Adrenal gland (tissue), 12 donors: ENCODE results near the gene ADCYAP1. TPM values are rescaled to one million over a fixed set of nuclear protein-coding genes. Genes with fewer than 3 reads are reported as not detected.

ENCODE experiments used
- DNase-seq, 7 donors: peaks; one replicate each; pipeline ENCODE4 v3.0.0-alpha.2; 2019 to 2020
- H3K27ac ChIP-seq, 5 donors: fragments of 200-600 bp; sonication (generic) in 4 of 5; 1 replicate in 3 of 5; 2 replicates in 2 of 5; pipeline versions ENCODE4 v1.5.1 to v1.8.0; 2016 to 2020; ENCODE audit warnings: mild to moderate bottlenecking in 1 of 5
- H3K27me3 ChIP-seq: fragments of 200-600 bp; 2 replicates; pipeline ENCODE4 v1.8.0; 2021
- H3K36me3 ChIP-seq, 2 donors: fragments of 200-600 bp; replicated peaks in 1 of 2; 1 replicate in 1 of 2; 2 replicates in 1 of 2; pipeline versions ENCODE4 v1.5.1 to v1.8.0; 2018 to 2022
- H3K4me1 ChIP-seq, 2 donors: fragments of 200-600 bp; replicated peaks in 1 of 2; 1 replicate in 1 of 2; 2 replicates in 1 of 2; pipeline versions ENCODE4 v1.5.1 to v1.8.0; 2018 to 2021
- H3K4me3 ChIP-seq, 4 donors: fragments of 200-600 bp; sonication (generic) in 3 of 4; one replicate each; pipeline ENCODE4 v1.5.1; 2016 to 2018
- H3K9me3 ChIP-seq, 3 donors: fragments of 200-600 bp; sonication (generic) in 1 of 3; replicated peaks in 1 of 3; 1 replicate in 2 of 3; 2 replicates in 1 of 3; pipeline versions ENCODE4 v1.5.1 to v1.8.0; 2016 to 2021
- CTCF ChIP-seq, 6 experiments: fragments of 450-650 bp in 4 of 6; fragments of 200-600 bp in 2 of 6; sonication (generic) in 1 of 6; IDR thresholded peaks; 1 replicate in 5 of 6; 2 replicates in 1 of 6; pipeline versions ENCODE4 v1.5.1 to v1.8.0; 2016 to 2021; ENCODE audit warnings: antibody characterized with exemption in 6 of 6, mild to moderate bottlenecking in 2 of 6, moderate library complexity in 1 of 6
- POLR2A ChIP-seq, 2 donors: fragments of 450-650 bp; IDR thresholded peaks; one replicate each; pipeline ENCODE4 v1.6.1; 2017; ENCODE audit warnings: antibody characterized with exemption in 2 of 2, mild to moderate bottlenecking in 2 of 2, moderate library complexity in 1 of 2
- WGBS, 4 donors: extraction: QIAGEN DNeasy Blood & Tissue Kit in 2 of 4; methylation state at CpG; one replicate each; pipeline versions ENCODE4 v1.1.5 to v1.1.7; 2013 to 2017; 5-methylcytosine and 5-hydroxymethylcytosine counted together
- intact Hi-C, 2 donors: fragments of 100-400 bp; cut with DNase I; formaldehyde crosslinking; loops; one replicate each; pipeline versions ENCODE4 v1.14.1 to v1.15.0; 2022 to 2023
- polyA plus RNA-seq, 3 donors: library from polyadenylated mRNA; stranded (reverse); fragments of 200-250 nt in 2 of 3; fragments of 350-450 nt in 1 of 3; fragmentation: Illumina TruSeq in 1 of 3; extraction: RNeasy Lipid Tissue Mini Kit (QIAGEN cat#74804) in 1 of 3; gene quantifications; one replicate each; pipeline ENCODE4 v1.2.3, GENCODE V29; 2013 to 2014
- total RNA-seq, 9 donors: library from RNA; depleted of rRNA in 4 of 9; stranded (reverse); fragments of >200 nt in 4 of 9; fragments of 120-200 nt in 1 of 9; fragmentation: NEBNext Ultra II Directional in 1 of 9; extraction: Animal tissue kit (Norgen Biotek cat#: 25700) in 1 of 9; gene quantifications; one replicate each; pipeline versions ENCODE4 v1.1.0 to v1.2.4, GENCODE V29; 2013 to 2023
- donor health status: healthy with polysubstance abuse.
- donor health status: Bipolar disorder and iron deficiency.
- donor health status: DM: yes; HTN: yes; CAD: no.
- donor health status: DM: no; HTN: no; CAD: no.
- donor health status: DM: no; HTN: no; CAD: no.
- donor health status: DM: yes; HTN: yes; CAD: no.

The ADCYAP1 gene
- total and polyA plus RNA-seq, 12 donors = 0.06 to 0.69 (median 0.57) TPM; not detected in 5

- Histone ChIP-seq H3K36me3 (no peaks in the 10 kb centered on the region), H3K4me1 (no peaks in the 10 kb centered on the region), H3K4me3 (no peak overlapping the region), H3K9me3 (no peaks in the 10 kb centered on the region), H3K27ac (no peak overlapping the region), H3K27me3 (no peaks in the 10 kb centered on the region)
- DNase-seq = no peak
- intact Hi-C loops = no loop called here
- 12 to 23% (median 19%) methylated on average over 2 of the region's 2 CpGs for WGBS, 4 donors
- TF ChIP-seq CTCF (IDR thresholded peaks at IDR 0.05) (no peak), POLR2A (IDR thresholded peaks at IDR 0.05) (no peak)
These were observed 28.4 kb downstream of the ADCYAP1 start for GRCh38 chr18:933082-933481.

GRCh38 chr18:934518-935133 is 30.0 kb downstream of the ADCYAP1 start:
- WGBS, 4 donors = 52 to 61% (median 60%) methylated on average over 6 to 8 of the region's 8 CpGs
- H3K4me1 ChIP-seq = no peaks in the 10 kb centered on the region
- no peak for DNase-seq
- H3K27me3 ChIP-seq = no peaks in the 10 kb centered on the region
- H3K4me3 ChIP-seq = no peak overlapping the region
- no peaks in the 10 kb centered on the region for H3K9me3 ChIP-seq
- H3K27ac ChIP-seq = no peak overlapping the region
- intact Hi-C loops = no loop called here
- no peak for TF ChIP-seq CTCF (IDR thresholded peaks at IDR 0.05)
- TF ChIP-seq POLR2A (IDR thresholded peaks at IDR 0.05) = no peak
- no peaks in the 10 kb centered on the region for H3K36me3 ChIP-seq

- Histone ChIP-seq H3K4me1 (no peaks in the 10 kb centered on the region), H3K36me3 (no peaks in the 10 kb centered on the region), H3K27me3 (no peaks in the 10 kb centered on the region), H3K4me3 (no peak overlapping the region), H3K9me3 (no peaks in the 10 kb centered on the region), H3K27ac (no peak overlapping the region)
- TF ChIP-seq POLR2A (IDR thresholded peaks at IDR 0.05) (no peak), CTCF (IDR thresholded peaks at IDR 0.05) (no peak)
- 47 to 72% (median 65%) methylated on average over 4 to 6 of the region's 6 CpGs for WGBS, 4 donors
- intact Hi-C loops = no loop called here
- no peak for DNase-seq
These were observed 32.3 kb downstream of the ADCYAP1 start for GRCh38 chr18:936941-937340.

GRCh38 chr18:939166-939565 is 34.5 kb downstream of the ADCYAP1 start:
- no peaks in the 10 kb centered on the region for H3K4me1 ChIP-seq
- DNase-seq = no peak
- H3K4me3 ChIP-seq = no peak overlapping the region
- H3K9me3 ChIP-seq = no peaks in the 10 kb centered on the region
- intact Hi-C loops = no loop called here
- TF ChIP-seq CTCF (IDR thresholded peaks at IDR 0.05) (no peak), POLR2A (IDR thresholded peaks at IDR 0.05) (no peak)
- 32 to 72% (median 56%) methylated on average over 4 of the region's 4 CpGs for WGBS, 4 donors
- H3K27ac ChIP-seq = no peak overlapping the region
- H3K27me3 ChIP-seq = no peaks in the 10 kb centered on the region
- no peaks in the 10 kb centered on the region for H3K36me3 ChIP-seq
